CD4-positive, CD25-positive, alpha-beta regulatory T cell (primary cell): ENCODE results near the gene TSPOAP1. TPM values are rescaled to one million over a fixed set of nuclear protein-coding genes. Genes with fewer than 3 reads are reported as not detected.

ENCODE experiments used
- ATAC-seq, 2 donors: fragments of 150-1000 bp; cut with Tn5 transposase; one replicate each; pipeline ENCODE4 v1.10.0; 2021; ENCODE audit warnings: low read depth in 2 of 2, moderate number of reproducible peaks in 2 of 2, moderate library complexity in 1 of 2
- DNase-seq, 3 donors: peaks; one replicate each; pipeline versions ENCODE4 v3.0.0 to v3.0.0-alpha.2; 2012 to 2022; ENCODE audit warnings: mixed read lengths in 1 of 3
- H3K27ac ChIP-seq: one replicate; pipeline ENCODE4 v1.7.0; 2013; ENCODE audit warnings: mild to moderate bottlenecking, low read length; ENCODE audit not compliant: insufficient read depth, poor library complexity, severe bottlenecking
- H3K27me3 ChIP-seq: one replicate; pipeline ENCODE4 v1.7.0; 2013; ENCODE audit warnings: low read length; ENCODE audit not compliant: control insufficient read depth, insufficient read depth
- H3K36me3 ChIP-seq: one replicate; pipeline ENCODE4 v1.7.0; 2013; ENCODE audit warnings: mild to moderate bottlenecking, low read length, moderate library complexity; ENCODE audit not compliant: control insufficient read depth, insufficient read depth
- H3K4me1 ChIP-seq: 2 replicates; pipeline ENCODE4 v1.7.0; 2013; ENCODE audit warnings: mild to moderate bottlenecking, low read length; ENCODE audit not compliant: insufficient read depth, control insufficient read depth, poor library complexity, severe bottlenecking
- H3K4me3 ChIP-seq: one replicate; pipeline ENCODE4 v1.7.0; 2013; ENCODE audit warnings: low read depth, mild to moderate bottlenecking, low read length, moderate library complexity
- H3K9me3 ChIP-seq, 2 experiments: 1 replicate in 1 of 2; 2 replicates in 1 of 2; pipeline ENCODE4 v1.7.0; 2013; ENCODE audit warnings: low read length in 2 of 2, mild to moderate bottlenecking in 1 of 2, moderate library complexity in 1 of 2; ENCODE audit not compliant: control insufficient read depth in 2 of 2
- H3K27ac Mint-ChIP-seq, 3 donors: one replicate each; pipeline ENCODE4 v1.8.0; 2020 to 2022; ENCODE audit warnings: mild to moderate bottlenecking in 3 of 3, mixed read lengths in 3 of 3, moderate library complexity in 2 of 3
- H3K27me3 Mint-ChIP-seq: one replicate; pipeline ENCODE4 v1.8.0; 2022; ENCODE audit warnings: mild to moderate bottlenecking, mixed read lengths
- H3K36me3 Mint-ChIP-seq: one replicate; pipeline ENCODE4 v1.8.0; 2020; ENCODE audit warnings: mixed read lengths
- H3K4me1 Mint-ChIP-seq, 4 donors: one replicate each; pipeline ENCODE4 v1.8.0; 2020 to 2022; ENCODE audit warnings: mixed read lengths in 4 of 4, mild to moderate bottlenecking in 1 of 4
- H3K4me3 Mint-ChIP-seq, 4 donors: one replicate each; pipeline ENCODE4 v1.8.0; 2020 to 2022; ENCODE audit warnings: mild to moderate bottlenecking in 4 of 4, mixed read lengths in 4 of 4, moderate library complexity in 3 of 4
- H3K9me3 Mint-ChIP-seq, 7 donors: one replicate each; pipeline ENCODE4 v1.8.0; 2020 to 2022; ENCODE audit warnings: mixed read lengths in 7 of 7, mild to moderate bottlenecking in 3 of 7, moderate library complexity in 2 of 7
- polyA plus RNA-seq, 4 donors: library from polyadenylated mRNA; unstranded; fragments of 300-500 nt; fragmentation: Illumina TruSeq; gene quantifications; one replicate each; pipeline ENCODE4 v1.2.3, GENCODE V29; 2021
- total RNA-seq: library from RNA; stranded (reverse); gene quantifications from one replicate; pipeline ENCODE4 v1.2.3, GENCODE V29; 2022

TSPOAP1 gene
- total and polyA plus RNA-seq, 5 donors from 2014 or later, result 0.73 to 47.4 (median 1.0) TPM

DNA sequence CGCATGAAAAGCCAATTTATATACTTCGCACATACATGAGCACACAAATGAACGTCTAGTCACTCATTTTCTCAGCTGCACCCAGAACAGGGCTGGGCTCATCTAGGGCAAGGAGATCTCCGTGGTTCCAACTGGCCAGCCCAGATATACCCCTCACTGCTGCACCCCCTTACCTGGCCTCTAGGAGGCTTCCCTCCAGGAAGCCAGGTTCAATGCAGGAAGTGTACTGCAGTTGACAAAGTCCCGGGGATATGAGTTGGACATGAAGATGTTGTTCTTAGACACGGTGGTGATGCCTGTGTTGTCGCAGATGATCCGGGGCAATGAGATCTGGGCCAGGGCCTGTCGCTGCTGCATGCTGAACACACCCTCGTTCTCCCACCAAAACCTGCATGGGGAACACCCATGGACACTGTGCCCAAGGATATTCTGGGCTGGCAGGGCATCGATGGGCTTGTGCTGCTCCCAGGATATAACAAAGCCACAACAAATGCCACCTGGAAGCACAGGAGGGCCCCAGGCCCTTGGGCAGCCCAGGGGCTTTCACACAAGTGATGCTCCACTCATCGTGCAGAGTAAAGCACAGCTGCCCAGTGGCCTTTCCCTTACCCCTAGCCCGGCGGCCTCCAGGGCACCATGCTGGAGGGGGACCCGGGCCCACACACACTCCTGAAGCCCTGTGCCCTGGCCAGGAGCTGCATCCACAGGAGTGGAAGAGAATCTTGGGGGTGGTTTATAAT, 57.9 kb downstream of the TSPOAP1 start:
- peaks cover 2% of the 10 kb centered on the region for H3K27me3 ChIP-seq
- H3K4me3 ChIP-seq, result no peak overlapping the region
- Mint-ChIP-seq H3K27ac (no peak overlapping the region), H3K36me3 (no peaks in the 10 kb centered on the region), H3K4me3 (no peak overlapping the region), H3K27me3 (peaks cover 5% of the 10 kb centered on the region), H3K9me3 (no peaks in the 10 kb centered on the region), H3K4me1 (peaks cover 0 to 6% (median 2%) of the 10 kb centered on the region in 4 donors)
- no peak overlapping the region for H3K27ac ChIP-seq
- no peaks in the 10 kb centered on the region for H3K36me3 ChIP-seq
- no peak for ATAC-seq
- H3K9me3 ChIP-seq, result no peaks in the 10 kb centered on the region
- peak in 1 of 3 donors; percentile 15 for DNase-seq
- peaks cover 4% of the 10 kb centered on the region for H3K4me1 ChIP-seq

DNA sequence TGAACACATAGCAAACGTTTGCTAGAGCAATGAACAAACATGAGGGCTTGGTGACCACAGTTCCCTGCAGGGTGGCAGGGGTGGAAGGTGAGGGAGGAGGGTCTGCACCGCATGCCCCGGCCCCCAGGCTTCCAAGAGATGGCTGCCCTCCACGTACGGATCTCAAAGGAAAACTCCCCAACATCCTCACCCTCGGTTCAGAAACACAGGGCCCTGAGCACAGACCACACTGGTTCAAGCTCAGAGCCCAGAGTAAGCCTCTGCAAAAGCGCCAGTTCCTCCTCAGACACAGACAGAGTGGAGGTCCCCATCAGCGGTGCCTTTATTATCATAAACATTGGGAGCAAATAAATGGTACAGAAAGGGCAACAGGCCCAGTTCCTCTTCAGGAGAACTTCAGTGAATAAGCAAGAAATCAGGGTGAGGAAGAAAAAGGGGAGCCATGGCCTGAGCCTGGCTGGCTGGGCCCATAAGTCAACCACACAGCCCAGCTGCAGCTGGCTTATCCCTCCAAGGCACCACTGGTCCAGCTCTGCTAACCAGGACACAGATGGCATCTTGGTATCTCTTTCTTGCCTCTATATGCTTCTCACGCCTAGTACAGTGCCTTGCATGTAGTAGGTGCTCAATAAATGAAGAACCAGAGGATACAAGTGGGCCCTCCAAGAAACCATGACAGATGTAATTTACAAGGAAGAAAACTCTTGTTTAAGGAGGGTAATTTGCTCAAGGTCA, 58.9 kb downstream of the TSPOAP1 start:
- DNase-seq (no peak), ATAC-seq (no peak)
- Mint-ChIP-seq H3K27me3 (peaks cover 7% of the 10 kb centered on the region), H3K27ac (no peak overlapping the region), H3K9me3 (peaks cover 0 to 4% (median 0%) of the 10 kb centered on the region in 7 donors), H3K36me3 (no peaks in the 10 kb centered on the region), H3K4me1 (peaks cover 0 to 6% (median 2%) of the 10 kb centered on the region in 4 donors), H3K4me3 (no peak overlapping the region)
- H3K27me3 ChIP-seq, result peaks cover 3% of the 10 kb centered on the region
- no peaks in the 10 kb centered on the region for H3K9me3 ChIP-seq
- no peaks in the 10 kb centered on the region for H3K36me3 ChIP-seq
- no peak overlapping the region for H3K27ac ChIP-seq
- no peak overlapping the region for H3K4me3 ChIP-seq
- H3K4me1 ChIP-seq, result peaks cover 4% of the 10 kb centered on the region

DNA sequence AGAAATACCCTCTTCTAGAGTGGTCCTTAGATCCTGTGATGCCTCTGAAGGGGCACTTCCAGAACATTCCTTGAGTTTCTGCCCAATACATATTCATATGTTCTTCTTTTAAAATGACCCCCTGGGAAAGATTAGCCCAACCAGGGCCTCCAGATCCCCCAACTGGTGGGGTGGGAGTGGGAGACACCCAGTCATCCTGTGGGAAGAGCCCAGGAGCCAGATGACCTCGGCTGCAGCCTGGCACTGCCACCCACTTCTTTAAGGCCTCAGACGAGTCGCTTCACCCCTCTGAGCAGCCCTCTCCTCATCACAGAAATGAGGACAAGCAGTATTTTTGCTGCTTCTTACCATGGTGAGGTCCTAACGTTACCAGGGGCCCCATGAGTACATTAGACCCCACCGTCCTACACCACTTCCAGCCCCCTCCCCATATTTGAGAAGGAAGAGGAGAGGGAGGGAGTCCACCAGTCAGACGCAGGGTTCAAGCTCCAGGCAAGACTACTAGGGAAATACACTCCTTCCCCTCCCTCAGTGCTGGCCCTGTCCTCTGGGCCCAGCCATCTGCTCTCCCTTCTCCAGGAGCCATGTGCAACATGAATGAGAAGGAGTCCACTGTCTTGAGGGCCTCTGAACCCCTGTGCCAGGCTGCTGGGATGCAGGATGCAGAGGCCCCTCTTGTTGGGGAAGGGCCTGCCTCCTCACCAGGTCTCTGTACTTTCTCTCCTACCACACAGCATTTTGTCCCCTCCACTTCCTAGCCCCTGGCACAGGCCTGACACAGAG, 59.6 kb downstream of the TSPOAP1 start:
- H3K4me3 ChIP-seq, result no peak overlapping the region
- no peaks in the 10 kb centered on the region for H3K36me3 Mint-ChIP-seq
- H3K36me3 ChIP-seq, result no peaks in the 10 kb centered on the region
- no peaks in the 10 kb centered on the region for H3K9me3 ChIP-seq
- peaks cover 4% of the 10 kb centered on the region for H3K4me1 ChIP-seq
- no peak for DNase-seq
- H3K4me3 Mint-ChIP-seq, result no peak overlapping the region
- peaks cover 0 to 5% (median 0%) of the 10 kb centered on the region in 7 donors for H3K9me3 Mint-ChIP-seq
- H3K27ac ChIP-seq, result no peak overlapping the region
- peaks cover 0 to 6% (median 2%) of the 10 kb centered on the region in 4 donors for H3K4me1 Mint-ChIP-seq
- peaks cover 8% of the 10 kb centered on the region for H3K27me3 ChIP-seq
- ATAC-seq, result no peak
- peak overlapping the region in 1 of 3 donors; percentile 1 for H3K27ac Mint-ChIP-seq
- peaks cover 14% of the 10 kb centered on the region for H3K27me3 Mint-ChIP-seq

DNA sequence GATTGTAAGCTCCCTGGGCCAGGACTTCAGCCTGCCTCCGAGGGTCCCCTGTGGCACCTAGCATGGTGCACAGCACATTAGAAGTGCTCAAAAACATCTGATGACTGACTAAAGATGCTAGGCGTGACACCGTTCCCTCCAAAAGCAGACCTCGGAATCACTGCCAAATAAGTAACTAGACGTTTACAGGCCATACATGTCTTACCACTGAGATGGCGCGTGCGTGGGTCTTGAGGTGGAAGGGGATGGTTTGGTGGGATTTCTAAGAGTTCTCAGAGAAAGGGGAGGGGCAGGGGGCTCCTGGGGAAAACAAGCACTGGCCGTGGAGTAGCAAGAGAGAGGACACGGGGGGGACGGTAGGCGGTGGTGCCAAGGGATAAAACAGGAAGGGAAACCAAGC, 60.3 kb downstream of the TSPOAP1 start:
- H3K27me3 Mint-ChIP-seq, result peaks cover 19% of the 10 kb centered on the region
- Histone ChIP-seq H3K9me3 (no peaks in the 10 kb centered on the region), H3K4me3 (no peak overlapping the region), H3K36me3 (no peaks in the 10 kb centered on the region), H3K27me3 (peaks cover 11% of the 10 kb centered on the region), H3K4me1 (no peaks in the 10 kb centered on the region), H3K27ac (no peak overlapping the region)
- ATAC-seq, result no peak
- DNase-seq, result no peak
- H3K4me3 Mint-ChIP-seq, result no peak overlapping the region
- peak overlapping the region in 2 of 3 donors; percentile 1 to 90 for H3K27ac Mint-ChIP-seq
- H3K9me3 Mint-ChIP-seq, result peaks cover 0 to 5% (median 0%) of the 10 kb centered on the region in 7 donors
- H3K4me1 Mint-ChIP-seq, result peaks cover 0 to 5% (median under 1%) of the 10 kb centered on the region in 4 donors
- H3K36me3 Mint-ChIP-seq, result no peaks in the 10 kb centered on the region

DNA sequence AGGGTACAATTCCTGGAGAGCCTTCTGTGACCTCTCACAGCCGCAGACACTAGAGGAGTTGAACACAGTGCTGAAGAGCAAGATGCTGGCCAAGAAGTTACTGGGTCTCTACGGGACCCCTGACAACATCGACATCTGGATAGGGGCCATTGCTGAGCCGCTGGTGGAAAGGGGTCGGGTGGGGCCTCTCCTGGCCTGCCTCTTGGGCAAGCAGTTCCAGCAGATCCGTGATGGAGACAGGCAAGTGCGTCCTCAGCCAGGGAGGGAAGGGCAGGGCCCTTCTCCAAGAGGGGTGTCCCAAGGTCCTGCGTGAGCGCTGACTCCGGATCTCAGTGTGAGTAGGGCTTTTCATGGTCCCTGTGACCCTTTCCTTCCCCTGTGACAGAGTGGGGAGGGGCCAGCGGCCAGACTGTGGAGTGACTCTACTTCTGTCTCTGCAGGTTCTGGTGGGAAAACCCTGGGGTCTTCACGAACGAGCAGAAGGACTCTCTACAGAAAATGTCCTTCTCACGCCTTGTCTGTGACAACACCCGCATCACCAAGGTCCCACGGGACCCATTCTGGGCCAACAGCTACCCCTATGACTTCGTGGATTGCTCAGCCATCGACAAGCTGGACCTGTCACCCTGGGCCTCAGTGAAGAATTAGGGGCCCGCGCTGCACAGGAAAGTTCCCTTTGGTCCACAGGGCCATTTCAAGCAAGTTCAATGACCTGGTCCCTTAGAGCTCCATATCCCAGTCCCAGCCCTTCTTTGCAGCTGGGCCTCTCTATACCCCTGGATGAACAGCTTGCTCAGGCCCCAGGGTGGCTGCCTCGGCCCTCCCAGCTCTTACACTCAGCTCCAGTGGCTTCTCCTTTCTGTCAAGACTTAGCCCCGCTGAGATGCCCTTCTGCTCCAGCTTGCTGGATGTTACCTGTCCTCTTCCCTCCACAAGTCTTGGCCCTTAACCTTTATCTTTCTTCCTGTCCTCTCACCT, 61.0 kb downstream of the TSPOAP1 start:
- no peak overlapping the region for H3K4me3 ChIP-seq
- H3K27me3 Mint-ChIP-seq, result peaks cover 24% of the 10 kb centered on the region
- no peaks in the 10 kb centered on the region for H3K36me3 ChIP-seq
- ATAC-seq (no peak), DNase-seq (no peak)
- no peaks in the 10 kb centered on the region for H3K36me3 Mint-ChIP-seq
- H3K4me1 ChIP-seq, result no peaks in the 10 kb centered on the region
- no peak overlapping the region for H3K4me3 Mint-ChIP-seq
- H3K9me3 ChIP-seq, result no peaks in the 10 kb centered on the region
- peaks cover 15% of the 10 kb centered on the region for H3K27me3 ChIP-seq
- H3K27ac Mint-ChIP-seq, result peak overlapping the region in 1 of 3 donors; percentile 90
- peaks cover 0 to 5% (median 0%) of the 10 kb centered on the region in 7 donors for H3K9me3 Mint-ChIP-seq
- peaks cover 0 to 4% (median 0%) of the 10 kb centered on the region in 4 donors for H3K4me1 Mint-ChIP-seq
- H3K27ac ChIP-seq, result no peak overlapping the region

DNA sequence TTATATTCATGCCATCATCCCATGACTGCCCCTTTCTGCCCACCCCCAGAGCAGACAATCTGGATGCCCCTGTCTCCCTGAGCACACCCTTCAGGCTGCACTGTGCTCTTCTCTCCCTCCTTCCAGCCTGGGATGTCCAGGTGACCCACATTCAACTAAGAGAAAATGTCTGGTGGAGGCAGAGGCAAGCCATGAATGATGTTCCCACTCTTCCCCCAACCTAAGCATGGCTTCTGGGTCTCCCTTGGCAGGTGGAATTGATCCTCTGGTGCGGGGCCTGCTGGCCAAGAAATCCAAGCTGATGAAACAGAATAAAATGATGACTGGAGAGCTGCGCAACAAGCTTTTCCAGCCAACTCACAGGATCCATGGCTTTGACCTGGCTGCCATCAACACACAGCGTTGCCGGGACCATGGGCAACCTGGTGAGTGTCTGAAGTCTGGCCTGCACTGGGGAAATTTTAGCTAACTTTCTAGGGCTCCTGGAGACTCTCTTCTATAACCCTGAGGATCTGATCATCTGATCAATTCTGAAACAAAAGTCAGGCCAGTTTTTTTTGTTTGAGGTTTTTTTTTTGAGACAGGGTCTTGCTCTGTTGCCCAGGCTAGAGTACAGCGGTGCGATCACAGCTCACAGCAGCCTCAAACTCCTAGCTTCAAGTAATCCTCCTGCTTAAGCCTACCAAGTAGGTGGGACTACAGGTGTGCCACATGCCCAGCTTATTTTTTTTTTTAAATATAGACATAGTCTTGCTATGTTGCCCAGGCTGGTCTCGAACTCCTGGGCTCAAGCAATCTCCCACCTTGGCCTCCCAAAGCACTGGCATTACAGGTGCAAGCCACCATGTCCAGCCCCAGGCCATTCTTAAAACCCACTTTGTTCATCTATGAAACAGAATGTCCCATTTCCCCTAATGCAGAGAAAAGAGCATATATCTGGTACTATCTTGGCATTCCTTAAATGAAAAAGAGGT, 62.4 kb downstream of the TSPOAP1 start:
- no peak overlapping the region for H3K4me3 ChIP-seq
- H3K27ac ChIP-seq, result no peak overlapping the region
- DNase-seq (no peak), ATAC-seq (no peak)
- no peaks in the 10 kb centered on the region for H3K4me1 Mint-ChIP-seq
- H3K27ac Mint-ChIP-seq, result no peak overlapping the region
- H3K9me3 Mint-ChIP-seq, result peaks cover 0 to 5% (median 0%) of the 10 kb centered on the region in 7 donors
- H3K4me3 Mint-ChIP-seq, result no peak overlapping the region
- H3K27me3 Mint-ChIP-seq, result peaks cover 38% of the 10 kb centered on the region
- H3K4me1 ChIP-seq, result no peaks in the 10 kb centered on the region
- H3K27me3 ChIP-seq, result peaks cover 15% of the 10 kb centered on the region
- H3K36me3 Mint-ChIP-seq, result no peaks in the 10 kb centered on the region
- no peaks in the 10 kb centered on the region for H3K9me3 ChIP-seq
- no peaks in the 10 kb centered on the region for H3K36me3 ChIP-seq
